GM18873 (cell line): Measurements from ENCODE around the gene C1QTNF9.
"Not testable (repeated sequence)": the region's sequence is repeated elsewhere in the genome, so short reads cannot be mapped to it uniquely, and the experiment has no call there.

ENCODE experiments used
- ATAC-seq: cut with Tn5 transposase; IDR thresholded peaks from one replicate; pipeline ENCODE4 v1.9.1; 2021; ENCODE audit warnings: mild to moderate bottlenecking, moderate library complexity, moderate number of reproducible peaks; ENCODE audit not compliant: unreplicated experiment, low FRiP score

Gene C1QTNF9

DNA sequence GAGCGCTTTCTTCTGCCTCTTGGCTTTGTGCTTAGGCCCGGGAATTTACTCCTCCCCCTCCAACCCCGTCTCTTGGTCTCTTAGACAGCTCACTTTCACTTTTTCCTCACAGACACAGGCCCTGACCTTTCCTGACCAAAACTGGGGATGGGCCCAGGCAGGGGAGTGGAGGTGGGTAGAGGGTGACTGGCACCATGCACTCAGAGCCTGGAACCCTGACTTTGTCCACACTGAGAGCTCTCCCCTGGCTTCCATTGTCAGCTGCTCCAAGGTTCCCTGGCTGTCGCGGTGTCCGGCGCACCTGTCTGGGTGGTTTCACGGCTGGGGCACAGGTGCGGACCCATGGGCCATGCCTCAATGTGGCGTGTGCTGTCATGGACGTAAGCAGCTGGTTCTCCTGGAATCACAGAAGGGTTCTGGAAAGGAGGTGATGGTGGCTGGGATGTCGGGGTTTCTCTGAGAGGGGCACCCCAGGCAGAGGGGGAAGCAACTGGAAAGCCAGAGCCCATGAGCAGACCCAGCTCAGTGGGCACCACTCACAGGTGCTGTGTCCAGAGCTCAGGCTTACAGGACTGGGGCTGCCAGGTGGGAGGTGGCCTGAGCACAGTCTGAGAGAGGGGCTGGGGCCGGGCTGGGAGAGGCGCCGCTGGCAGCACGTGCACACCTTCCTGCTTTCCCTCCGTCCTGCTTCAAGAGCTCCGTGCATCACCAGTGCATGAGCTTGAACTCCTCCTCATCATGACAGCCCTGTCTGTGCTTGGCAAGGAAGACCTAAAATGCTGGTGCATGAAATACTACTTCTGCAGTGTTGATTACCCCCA is 28.0 kb upstream of the C1QTNF9 start:
- ATAC-seq, result no peak

DNA sequence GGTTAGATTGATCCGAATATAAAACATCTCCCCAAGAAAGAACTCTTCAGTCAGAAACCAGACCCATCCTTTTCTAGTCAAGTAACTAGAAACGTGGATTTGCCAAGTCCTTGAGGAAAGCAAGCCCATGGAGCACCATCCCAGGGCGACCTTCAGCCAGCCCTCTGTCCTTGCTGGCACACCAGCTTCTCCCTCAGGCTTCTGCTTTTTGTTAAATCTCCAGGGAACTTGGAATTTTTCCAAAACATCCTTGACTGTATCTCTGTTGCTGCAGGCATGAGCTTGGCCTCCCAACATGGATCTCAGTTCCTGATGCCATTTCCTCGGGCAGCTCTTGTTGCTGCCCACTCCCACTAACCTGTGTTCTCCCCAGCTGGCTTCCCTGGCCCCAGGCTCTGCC is 27.1 kb upstream of the C1QTNF9 start:
- no peak for ATAC-seq

DNA sequence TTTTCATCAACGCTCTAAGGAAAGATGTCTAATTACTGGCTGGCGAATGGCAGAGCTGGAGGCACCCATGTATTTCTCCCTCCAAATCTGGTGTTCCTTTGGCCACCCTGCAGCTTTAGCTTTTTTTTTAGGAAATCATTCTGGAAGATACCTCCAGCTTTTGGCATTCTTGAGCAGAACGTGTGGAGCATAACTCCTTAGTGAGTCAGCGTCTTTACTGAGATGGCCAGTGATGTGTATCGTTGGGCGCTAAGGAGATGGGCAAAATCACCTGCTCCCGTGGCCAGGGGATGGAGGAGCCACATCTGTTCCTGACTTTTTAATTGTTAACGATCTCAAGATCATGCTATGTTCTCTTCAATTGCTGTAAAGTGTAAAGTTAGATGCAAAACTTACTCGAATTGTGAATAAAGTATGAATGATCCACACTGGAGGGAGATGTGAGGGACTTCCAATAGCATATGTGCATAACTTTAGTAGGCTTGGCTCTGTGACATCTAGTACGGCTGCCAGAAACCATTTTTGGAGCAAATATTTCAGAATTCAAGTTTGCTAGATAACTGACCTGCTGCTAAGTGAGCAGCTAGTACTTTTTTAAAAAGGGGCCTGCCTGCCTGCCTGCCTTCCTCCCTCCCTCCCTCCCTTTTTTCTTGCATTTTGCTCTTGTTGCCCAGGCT is 24.4 kb upstream of the C1QTNF9 start:
- ATAC-seq, result no peak

DNA sequence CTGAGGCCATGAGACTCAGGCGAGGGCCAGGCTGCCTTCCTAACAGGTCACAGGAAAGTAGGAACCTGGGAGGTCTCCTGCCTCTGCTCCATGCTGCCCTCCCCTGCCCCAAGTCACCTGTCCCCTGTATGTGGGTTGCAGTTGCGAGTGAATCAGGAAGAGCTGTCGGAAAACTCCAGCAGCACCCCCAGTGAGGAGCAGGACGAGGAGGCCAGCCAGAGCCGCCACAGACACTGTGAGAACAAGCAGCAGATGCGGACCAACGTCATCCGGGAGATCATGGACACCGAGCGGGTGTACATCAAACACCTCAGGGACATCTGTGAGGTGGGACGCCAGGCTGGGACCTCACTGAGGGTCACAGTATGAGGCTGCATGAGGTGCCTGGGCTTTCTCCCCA is 22.8 kb upstream of the C1QTNF9 start:
- no peak for ATAC-seq

DNA sequence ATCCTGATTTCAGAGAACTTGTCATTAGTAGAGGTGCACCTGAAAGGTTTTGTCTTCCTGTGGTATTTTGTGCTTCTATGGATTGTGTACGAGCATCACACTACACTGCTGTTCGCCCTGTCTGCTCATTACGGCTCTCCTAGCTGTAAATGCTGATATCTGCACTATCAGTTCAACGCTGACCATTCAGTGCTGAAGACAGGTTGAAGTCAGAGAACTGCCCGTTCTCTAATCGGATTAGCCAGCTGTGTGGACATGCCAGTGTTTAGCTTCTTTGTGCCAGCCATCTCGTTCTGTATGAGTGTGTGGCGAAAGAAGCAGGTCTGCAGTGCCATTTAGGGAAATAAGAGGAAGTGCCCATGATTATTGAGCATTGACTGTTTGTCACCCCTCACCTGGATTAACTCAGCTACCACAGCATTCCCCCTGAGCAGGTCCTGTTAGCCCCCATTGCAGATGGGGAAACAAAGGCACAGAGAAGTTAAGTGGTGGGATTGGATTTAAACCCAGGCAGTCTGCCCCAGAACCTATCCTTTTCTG is 21.6 kb upstream of the C1QTNF9 start:
- ATAC-seq, result no peak

DNA sequence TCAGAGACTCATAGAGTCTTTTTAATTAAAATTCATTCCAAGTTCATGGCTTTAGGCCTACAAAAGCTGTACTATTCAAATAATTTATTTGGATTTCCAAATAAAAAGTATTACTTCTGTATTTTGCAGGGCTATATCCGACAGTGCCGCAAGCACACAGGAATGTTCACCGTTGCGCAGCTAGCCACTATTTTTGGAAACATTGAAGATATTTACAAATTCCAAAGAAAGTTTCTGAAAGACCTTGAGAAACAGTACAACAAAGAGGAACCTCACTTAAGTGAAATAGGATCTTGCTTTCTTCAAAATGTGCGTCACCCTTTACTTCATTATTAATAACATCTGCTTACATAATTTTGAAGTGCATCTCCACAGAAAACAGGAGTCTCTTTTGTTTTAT is 20.5 kb upstream of the C1QTNF9 start:
- ATAC-seq, result no peak

DNA sequence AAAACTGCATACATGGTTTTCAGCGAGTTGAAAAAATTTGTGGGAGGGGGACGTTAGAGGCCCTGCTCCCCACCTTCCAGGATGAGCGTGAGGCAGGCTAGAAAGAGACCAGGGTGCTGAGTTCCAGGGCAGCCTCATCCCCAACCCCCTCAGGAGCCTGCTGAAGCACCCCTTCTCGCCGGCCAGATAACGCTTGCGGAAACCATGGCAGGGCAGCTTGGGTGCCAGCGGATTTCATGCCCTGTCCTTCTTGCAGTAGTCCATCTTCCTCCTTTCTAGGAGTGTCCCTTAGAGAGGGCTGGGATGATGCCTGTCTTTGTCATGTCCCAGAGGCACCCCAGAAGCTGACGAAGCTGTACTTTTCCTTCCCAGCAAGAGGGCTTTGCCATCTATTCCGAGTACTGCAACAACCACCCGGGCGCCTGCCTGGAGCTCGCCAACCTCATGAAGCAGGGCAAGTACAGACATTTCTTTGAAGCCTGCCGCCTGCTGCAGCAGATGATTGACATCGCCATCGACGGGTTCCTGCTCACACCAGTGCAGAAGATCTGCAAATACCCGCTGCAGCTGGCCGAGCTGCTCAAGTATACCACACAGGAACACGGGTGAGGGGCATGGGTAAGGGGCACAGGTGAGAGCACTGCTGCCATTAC is 19.0 kb upstream of the C1QTNF9 start:
- ATAC-seq, result no peak

DNA sequence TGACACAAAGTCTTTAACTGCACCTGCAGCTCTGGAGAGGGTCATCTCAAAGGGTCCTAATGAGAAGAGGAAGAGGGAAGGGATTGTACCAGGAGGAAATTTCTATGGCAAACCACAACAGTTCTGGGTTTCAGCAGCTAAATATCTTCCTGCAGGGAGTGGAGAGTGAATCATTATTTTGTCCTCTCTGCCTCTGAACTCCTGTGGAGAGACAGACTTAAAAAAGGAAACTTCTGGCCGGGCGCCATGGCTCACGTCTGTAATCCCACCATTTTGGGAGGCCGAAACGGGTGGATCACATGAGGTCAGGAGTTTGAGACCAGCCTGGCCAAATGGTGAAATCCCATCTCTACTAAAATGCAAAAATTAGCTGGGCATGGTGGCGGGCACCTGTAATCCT is 16.9 kb upstream of the C1QTNF9 start:
- no peak for ATAC-seq

DNA sequence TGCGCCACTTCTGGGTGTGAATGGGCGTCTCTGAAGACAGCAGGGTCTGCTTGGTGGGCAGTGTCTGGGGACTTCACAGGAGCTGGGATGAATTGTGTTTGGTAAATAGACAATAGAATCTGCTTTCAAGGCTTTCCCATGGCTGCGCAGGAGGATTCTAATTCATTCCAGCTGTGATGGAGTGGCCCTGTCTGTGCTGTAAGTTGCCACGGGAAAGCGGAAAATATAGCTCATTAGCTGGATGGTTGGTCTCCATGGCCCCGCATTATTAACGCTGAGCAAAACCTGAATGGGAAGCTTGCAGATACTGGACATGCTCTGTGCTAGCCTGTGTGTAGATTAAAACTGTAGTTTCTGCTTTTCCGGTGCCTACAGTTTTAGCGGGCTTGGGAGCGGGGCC is 15.6 kb upstream of the C1QTNF9 start:
- no peak for ATAC-seq

DNA sequence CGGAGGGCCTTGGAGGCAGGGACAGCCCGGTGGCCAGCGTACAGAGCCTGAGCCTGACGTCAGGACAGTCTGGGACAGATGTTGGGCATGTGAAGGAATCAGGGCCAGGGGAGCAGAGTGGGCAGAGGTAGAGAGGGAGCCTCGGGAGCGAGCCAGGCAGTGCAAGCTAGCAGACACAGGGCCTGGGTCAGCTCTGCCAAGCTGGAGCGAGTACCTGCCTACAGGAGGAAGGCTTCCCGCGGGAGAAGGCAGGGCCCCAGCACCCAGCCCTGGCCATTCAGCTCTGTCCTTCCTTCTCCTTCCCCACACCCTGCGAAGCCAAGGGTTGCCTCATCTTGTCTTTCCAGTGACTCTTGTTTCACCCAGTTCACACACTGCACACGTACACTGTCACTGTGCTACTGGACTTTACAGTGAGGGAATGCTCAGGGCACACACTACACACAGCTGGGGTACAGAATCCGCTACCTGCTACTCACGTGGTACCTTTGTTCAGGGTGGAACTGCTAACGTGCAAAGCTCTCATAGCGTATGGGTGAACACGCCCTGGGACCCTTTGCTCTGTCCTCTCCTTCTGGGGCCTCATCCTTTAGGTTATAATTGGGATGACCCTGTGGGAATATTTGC is 9.8 kb upstream of the C1QTNF9 start:
- no peak for ATAC-seq

DNA sequence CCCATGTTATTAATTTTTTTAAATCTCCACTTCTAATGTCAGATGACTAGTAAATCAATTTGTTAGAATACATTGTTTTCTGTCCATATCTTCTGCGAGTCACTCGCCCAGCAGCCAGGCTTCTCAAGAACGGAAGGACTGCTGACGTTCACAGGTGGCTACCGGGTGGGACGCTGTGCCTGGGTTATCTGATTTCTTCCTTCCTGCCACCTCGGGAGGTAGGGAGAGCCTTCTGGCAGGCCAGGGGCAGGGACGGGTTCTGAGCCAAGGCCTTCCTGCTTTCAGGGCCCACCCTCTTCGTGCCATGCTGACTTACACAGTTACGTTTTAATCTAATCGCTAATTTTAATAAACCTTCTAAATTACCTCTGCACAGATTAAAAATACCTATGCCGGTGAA is 7.9 kb upstream of the C1QTNF9 start:
- no peak for ATAC-seq

DNA sequence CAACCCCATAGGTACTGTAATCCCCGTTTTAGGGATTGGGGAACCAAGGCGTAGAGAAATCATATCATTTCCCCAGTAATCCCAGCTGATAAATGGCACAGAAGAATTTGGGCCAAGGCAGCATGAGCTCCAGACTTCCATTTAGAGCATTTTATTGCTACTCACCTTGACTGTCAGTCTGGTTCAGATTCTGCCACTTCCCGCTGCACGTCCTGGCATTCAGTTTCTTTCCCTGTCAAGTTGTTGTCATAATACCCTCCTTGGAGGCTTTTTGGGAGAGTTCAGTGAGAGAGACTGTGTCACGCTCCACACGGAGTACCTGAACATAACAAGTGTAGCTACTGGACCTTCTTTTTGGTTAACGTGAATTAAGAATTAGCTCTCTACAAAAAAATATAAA is 7.5 kb upstream of the C1QTNF9 start:
- ATAC-seq, result no peak

DNA sequence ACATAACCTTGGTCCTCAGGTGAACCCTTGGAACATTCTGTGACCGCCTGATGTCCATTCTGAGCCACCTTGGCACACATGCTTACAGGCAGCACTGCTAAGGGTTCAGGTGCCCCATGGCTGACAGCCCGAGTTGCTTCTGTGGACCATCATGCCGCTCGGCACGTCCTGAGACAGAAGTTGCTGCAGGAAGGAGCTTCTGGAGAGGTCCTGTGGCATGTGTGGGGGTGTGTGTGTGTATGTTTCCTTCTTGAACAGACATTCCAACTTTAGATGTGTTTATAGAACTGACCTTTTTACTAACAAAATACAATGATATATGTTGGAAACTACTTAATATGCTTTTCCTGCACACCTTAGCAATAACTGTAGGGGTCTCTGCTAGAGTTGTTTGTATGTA is 4.8 kb upstream of the C1QTNF9 start:
- no peak for ATAC-seq

DNA sequence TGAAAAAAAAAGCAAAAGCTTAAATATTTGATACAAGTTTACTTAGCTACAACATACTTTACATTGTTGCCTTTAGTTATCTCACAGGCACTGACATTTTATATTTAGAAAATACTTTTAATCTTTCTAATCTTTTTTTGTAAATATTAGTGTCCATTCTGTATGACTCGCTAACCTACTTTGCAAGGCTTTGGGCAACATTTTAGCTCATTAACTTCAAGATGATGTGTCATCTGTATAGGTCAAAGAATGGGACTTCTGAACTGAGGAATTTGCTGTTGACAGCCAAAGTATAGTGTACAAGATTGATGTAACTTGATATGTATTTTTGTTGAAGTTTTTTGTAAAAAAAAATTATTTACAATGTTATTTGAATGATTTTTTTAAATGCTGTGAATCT is 2.7 kb upstream of the C1QTNF9 start:
- ATAC-seq, result no peak

DNA sequence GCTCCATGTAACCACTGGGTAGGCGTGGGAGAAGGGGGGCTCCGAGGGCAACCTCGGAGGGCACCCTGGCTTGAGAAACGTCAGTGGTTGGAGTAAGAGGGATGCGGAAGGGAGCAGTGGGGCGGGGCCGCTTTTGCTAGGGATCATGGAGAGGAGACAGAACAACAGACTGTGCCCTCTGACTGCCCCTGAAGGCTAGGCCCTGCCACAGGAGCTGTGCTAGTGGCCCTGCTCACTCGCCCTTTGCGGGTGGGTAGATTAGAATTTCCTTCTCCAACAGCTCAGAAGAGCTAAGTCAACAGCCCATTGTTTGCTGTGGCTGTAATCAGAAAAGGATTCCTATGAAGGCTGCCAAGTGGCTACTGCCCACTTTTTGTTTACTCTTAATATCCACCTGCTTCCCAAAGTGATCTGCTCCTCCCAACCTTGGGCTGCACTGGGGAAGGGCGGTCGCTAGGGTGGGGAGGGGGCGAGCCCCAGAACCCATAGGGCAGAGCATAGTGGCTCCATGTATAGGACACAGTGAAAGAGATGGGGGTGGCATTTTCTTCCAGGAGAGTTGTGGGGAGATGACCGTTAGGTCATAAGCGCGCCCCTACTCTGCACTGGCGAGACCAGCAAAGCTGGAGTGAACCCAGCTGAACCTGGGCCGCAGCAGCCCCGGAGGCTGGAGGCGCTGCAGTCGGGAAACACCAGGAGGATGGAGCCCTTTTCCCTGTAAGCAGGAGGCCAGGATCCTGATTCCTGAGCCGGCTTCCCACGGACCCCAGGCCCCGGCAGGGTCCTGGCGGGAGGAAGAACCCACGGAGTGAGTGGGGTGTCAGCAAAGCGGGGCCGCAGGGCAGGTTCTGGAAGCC is 1.9 kb upstream of the C1QTNF9 start:
- ATAC-seq, result no peak

DNA sequence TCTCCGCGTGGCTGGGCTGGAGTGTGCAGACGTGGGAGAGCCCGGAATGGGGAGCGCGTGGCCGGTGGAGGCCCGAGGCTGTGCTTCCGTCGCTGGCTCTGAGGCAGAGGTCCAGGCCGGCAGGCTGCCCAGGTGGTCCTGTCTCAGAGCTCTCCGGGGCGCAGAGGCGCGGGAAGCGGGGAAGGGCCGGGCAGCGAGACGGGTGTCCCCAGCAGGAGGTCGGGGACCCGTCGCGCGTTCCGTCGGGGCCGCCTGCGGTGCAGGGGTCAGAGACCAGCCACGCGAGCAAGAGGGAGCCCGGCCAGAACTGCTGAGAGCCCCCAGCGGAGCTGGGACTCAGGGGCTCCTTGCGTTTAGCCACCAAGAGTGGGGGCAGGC is 1.3 kb upstream of the C1QTNF9 start:
- ATAC-seq, result no peak

DNA sequence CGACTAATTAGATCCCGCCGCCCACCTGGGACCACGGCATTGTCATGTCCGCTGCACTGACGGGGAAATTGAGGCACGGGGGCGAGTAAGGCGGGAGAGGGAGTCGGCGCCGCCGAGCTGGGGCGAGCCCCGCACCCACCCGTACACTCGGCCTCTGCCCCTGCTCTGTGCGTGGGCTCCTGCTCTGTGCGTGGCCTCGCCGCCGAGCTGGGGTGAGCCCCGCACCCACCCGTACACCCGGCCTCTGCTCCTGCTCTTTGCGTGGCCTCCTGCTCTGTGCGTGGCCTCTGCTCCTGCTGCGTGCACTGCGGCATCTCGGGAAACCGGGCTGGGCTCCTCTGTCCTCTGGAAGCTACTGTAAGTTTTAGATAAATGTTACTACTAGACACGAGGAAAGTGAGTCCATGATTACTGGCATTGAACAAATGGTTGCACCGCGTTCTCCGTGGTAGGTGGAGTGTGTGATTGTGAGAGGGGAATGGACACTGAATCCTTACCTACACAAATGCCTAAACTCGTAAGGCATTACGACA is 826 bp upstream of the C1QTNF9 start:
- no peak for ATAC-seq

DNA sequence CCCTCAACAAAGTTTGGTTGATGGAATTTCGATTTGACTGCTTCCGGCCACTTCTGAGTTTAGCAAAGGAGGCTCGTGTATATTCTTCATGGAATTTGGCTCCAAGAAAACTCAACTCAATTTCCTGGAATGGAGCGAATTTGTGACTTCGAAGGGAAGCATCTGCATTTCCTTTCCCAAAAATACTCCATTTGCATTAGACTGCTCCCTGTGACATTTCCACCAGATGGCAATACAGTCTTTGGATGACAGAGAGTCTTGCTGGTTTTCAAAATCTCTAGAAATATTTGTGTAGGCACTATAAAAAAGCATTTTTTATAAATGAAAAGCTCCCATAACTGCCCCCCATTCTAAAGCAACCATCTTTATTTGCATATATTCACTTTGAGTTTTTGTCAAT is 4.1 kb downstream of the C1QTNF9 start:
- ATAC-seq, result no peak

DNA sequence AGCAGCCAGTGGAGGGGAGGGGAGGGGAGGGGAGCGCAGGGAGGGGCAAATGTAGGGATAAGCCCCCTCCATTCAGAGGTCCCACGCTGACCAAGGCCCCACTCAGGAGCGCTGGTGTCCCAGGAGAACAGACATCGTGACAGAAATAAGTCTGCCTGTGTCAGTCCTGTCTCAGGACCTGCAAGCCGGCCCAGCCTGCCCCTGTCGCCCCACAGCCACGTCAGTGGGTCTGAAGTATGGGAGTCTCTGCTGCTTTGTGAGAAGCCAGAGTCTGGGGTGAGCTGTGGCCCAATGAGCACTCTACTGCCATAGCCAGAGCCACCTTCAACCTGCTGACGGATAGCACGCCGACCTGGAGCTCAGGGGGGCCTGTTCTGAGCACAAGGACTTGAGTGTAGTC is 8.5 kb downstream of the C1QTNF9 start:
- ATAC-seq, result not testable (repeated sequence)

DNA sequence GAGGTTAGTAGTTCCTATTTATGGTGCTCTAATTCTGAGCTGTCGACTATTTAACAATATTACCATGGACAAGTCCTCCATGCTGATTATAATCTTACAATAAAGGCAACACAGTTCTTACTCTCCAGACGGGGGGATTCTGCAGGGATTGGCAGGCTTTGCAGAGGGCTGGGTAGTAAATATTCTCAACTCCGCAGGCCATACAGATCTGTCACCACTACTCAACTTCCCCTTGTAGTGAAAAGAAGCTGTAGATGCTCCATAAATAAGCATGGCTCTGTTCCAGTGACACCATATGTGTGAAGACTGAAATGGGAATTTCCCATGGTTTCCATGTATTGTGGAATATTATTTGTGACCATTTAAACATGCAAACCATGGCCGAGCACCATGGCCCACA is 9.5 kb downstream of the C1QTNF9 start:
- not testable (repeated sequence) for ATAC-seq
